Activated B cell treated with CpG ODN at 0.5 μM for 24 hours (primary cell): ENCODE measurements around the gene PNLIPRP1. TPM values are rescaled to one million over a fixed set of nuclear protein-coding genes. Genes with fewer than 3 reads are reported as not detected.

ENCODE experiments used
- ATAC-seq: fragments of 200-7000 bp; cut with Tn5 transposase; one replicate; pipeline ENCODE4 v1.10.0; 2021; ENCODE audit warnings: low read depth, mild to moderate bottlenecking, moderate library complexity
- CTCF ChIA-PET: fragments of 350-600 bp; sonication (Branson Sonifier 250); formaldehyde crosslinking; loops from one replicate; lab custom pipeline; 2021; ENCODE audit warnings: antibody characterized with exemption; lab: Charles Lee
- POLR2A ChIA-PET: fragments of 350-600 bp; sonication (Branson Sonifier 250); formaldehyde crosslinking; loops from one replicate; lab custom pipeline; 2021; ENCODE audit warnings: antibody characterized with exemption; lab: Charles Lee
- DNase-seq: peaks from one replicate; pipeline ENCODE4 v3.0.0; 2022
- H3K27ac Mint-ChIP-seq: one replicate; pipeline ENCODE4 v1.8.0; 2020; ENCODE audit warnings: mixed read lengths
- H3K27me3 Mint-ChIP-seq: one replicate; pipeline ENCODE4 v1.8.0; 2021; ENCODE audit warnings: mixed read lengths
- H3K36me3 Mint-ChIP-seq: one replicate; pipeline ENCODE4 v1.8.0; 2021; ENCODE audit warnings: low read depth, mixed read lengths
- H3K4me1 Mint-ChIP-seq: one replicate; pipeline ENCODE4 v1.8.0; 2021; ENCODE audit warnings: mixed read lengths
- H3K4me3 Mint-ChIP-seq: one replicate; pipeline ENCODE4 v1.8.0; 2020; ENCODE audit warnings: mild to moderate bottlenecking, mixed read lengths
- H3K9me3 Mint-ChIP-seq: one replicate; pipeline ENCODE4 v1.8.0; 2020; ENCODE audit warnings: mixed read lengths
- CTCF ChIP-seq: fragments of 200-600 bp; IDR thresholded peaks from one replicate; pipeline ENCODE4 v1.8.0; 2022; ENCODE audit warnings: antibody characterized with exemption, mild to moderate bottlenecking
- intact Hi-C: fragments of 100-400 bp; cut with micrococcal nuclease; formaldehyde crosslinking; loops from one replicate; pipeline ENCODE4 v1.15.1; 2024
- total RNA-seq: library from RNA; stranded (reverse); gene quantifications from 2 replicates; pipeline ENCODE4 v1.2.3, GENCODE V29; 2022

Gene PNLIPRP1
- total RNA-seq, 1 donor from 2014 or later, result not detected

DNA sequence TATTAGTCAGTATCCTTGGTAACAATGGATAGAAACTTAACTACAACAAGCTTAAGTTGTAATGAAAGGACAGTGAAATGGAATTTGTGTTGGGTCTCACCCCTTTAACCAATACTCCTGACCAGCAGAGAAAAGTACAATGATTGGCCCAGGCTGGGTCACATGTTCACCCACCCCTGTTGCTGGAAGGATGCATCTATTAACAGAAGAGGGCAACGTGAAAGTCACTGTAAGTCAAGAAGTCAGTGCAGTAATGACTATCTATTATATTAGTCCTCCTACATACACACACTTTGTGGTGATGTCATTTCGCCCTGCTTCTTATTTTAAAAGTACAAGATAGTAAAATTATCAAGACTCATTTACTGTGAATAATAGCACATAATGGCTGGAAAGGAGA lies 46.2 kb downstream of the PNLIPRP1 start:
- Mint-ChIP-seq H3K36me3 (no peaks in the 10 kb centered on the region), H3K27me3 (no peaks in the 10 kb centered on the region), H3K9me3 (peaks cover 7% of the 10 kb centered on the region), H3K4me3 (no peak overlapping the region), H3K4me1 (no peaks in the 10 kb centered on the region), H3K27ac (no peak overlapping the region)
- intact Hi-C loops, result no loop called here
- ChIA-PET CTCF (no interaction called here), POLR2A (no interaction called here)
- no peak for DNase-seq
- no peak for ATAC-seq
- TF ChIP-seq CTCF, result no peak

GRCh38 chr10:116637830-116638229 lies 47.1 kb downstream of the PNLIPRP1 start:
- Mint-ChIP-seq H3K4me1 (no peaks in the 10 kb centered on the region), H3K27ac (no peak overlapping the region), H3K27me3 (no peaks in the 10 kb centered on the region), H3K4me3 (no peak overlapping the region), H3K9me3 (peaks cover 7% of the 10 kb centered on the region), H3K36me3 (no peaks in the 10 kb centered on the region)
- TF ChIP-seq CTCF, result no peak
- DNase-seq (no peak), ATAC-seq (no peak)
- POLR2A ChIA-PET, result no interaction called here
- intact Hi-C loops, result no loop called here
- CTCF ChIA-PET, result no interaction called here

GRCh38 chr10:116646502-116646901 lies 55.7 kb downstream of the PNLIPRP1 start:
- Mint-ChIP-seq H3K27ac (no peak overlapping the region), H3K36me3 (no peaks in the 10 kb centered on the region), H3K4me3 (no peak overlapping the region), H3K27me3 (no peaks in the 10 kb centered on the region), H3K4me1 (no peaks in the 10 kb centered on the region), H3K9me3 (peaks cover 10% of the 10 kb centered on the region)
- no peak for DNase-seq
- intact Hi-C loops, result no loop called here
- CTCF ChIA-PET, result no interaction called here
- POLR2A ChIA-PET, result no interaction called here
- ATAC-seq, result no peak
- TF ChIP-seq CTCF, result no peak

DNA sequence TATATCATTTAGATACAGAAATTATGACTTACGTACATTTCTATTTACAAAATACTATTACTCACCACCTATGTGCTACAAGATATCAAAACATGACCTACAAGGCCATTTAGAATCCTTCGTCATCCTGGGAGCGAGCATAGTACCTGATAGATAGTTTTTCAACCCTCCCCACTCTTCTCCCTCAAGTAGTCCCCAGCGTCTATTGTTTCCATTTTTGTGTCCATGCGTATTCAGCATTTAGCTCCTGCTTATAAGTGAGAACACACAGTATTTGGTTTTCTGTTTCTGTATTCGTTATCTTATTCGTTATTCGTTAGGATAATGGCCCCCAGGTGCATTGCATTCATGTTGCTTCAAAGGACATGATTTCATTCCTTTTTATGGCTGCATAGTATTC lies 58.1 kb downstream of the PNLIPRP1 start:
- POLR2A ChIA-PET, result no interaction called here
- H3K36me3 Mint-ChIP-seq, result no peaks in the 10 kb centered on the region
- H3K4me1 Mint-ChIP-seq, result no peaks in the 10 kb centered on the region
- peaks cover 13% of the 10 kb centered on the region for H3K9me3 Mint-ChIP-seq
- ATAC-seq, result no peak
- no peak overlapping the region for H3K27ac Mint-ChIP-seq
- H3K4me3 Mint-ChIP-seq, result no peak overlapping the region
- no peak for DNase-seq
- intact Hi-C loops, result no loop called here
- TF ChIP-seq CTCF, result no peak
- CTCF ChIA-PET, result no interaction called here
- H3K27me3 Mint-ChIP-seq, result no peaks in the 10 kb centered on the region

DNA sequence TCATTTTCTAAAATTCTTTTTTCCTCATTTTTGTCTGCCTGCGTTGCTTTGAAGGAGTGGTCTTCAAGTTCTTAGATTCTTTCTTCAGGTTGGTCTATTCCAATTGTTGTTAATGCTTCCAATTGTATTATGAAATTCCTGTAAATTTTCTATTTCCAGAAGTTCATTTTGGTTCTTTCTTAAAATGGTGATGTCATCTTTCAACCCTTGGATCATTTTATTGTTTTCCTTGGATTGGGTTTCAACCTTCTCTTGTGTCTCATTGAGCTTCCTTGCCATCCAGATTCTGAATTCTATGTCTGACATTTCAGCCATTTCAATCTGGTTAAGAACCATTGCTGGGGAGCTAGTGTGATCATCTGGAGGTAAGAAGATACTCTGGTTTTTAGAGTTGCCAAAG lies 63.1 kb downstream of the PNLIPRP1 start:
- no peak overlapping the region for H3K4me3 Mint-ChIP-seq
- no peak overlapping the region for H3K27ac Mint-ChIP-seq
- TF ChIP-seq CTCF, result no peak
- POLR2A ChIA-PET, result no interaction called here
- DNase-seq (no peak), ATAC-seq (no peak)
- peaks cover 11% of the 10 kb centered on the region for H3K9me3 Mint-ChIP-seq
- H3K4me1 Mint-ChIP-seq, result no peaks in the 10 kb centered on the region
- CTCF ChIA-PET, result no interaction called here
- peaks cover 5% of the 10 kb centered on the region for H3K27me3 Mint-ChIP-seq
- no peaks in the 10 kb centered on the region for H3K36me3 Mint-ChIP-seq
- intact Hi-C loops, result no loop called here
